Loucy (cell line): Measurements from ENCODE around the gene SFSWAP.

Source experiments
- H2AFZ ChIP-seq: fragments of 200-600 bp; sonication (generic); 2 replicates; pipeline ENCODE4 v1.6.0; 2016; ENCODE audit warnings: antibody characterized with exemption, mild to moderate bottlenecking, low read length, moderate library complexity
- H3F3A ChIP-seq: fragments of 200-600 bp; 2 replicates; pipeline ENCODE4 v1.6.0; 2016; ENCODE audit warnings: antibody characterized with exemption, low read depth, mild to moderate bottlenecking
- H3K27me3 ChIP-seq: fragments of 200-600 bp; sonication (generic); 2 replicates; pipeline ENCODE4 v1.6.1; 2014; ENCODE audit warnings: low read length, mild to moderate bottlenecking; ENCODE audit not compliant: insufficient read depth, poor library complexity, severe bottlenecking
- H3K36me3 ChIP-seq: fragments of 200-600 bp; sonication (generic); 2 replicates; pipeline ENCODE4 v1.6.1; 2016; ENCODE audit warnings: low read length; ENCODE audit not compliant: insufficient read depth
- H3K4me1 ChIP-seq: fragments of 200-600 bp; sonication (generic); 2 replicates; pipeline ENCODE4 v1.5.1; 2014; ENCODE audit warnings: low read length, mild to moderate bottlenecking; ENCODE audit not compliant: insufficient read depth, poor library complexity, severe bottlenecking
- H3K4me2 ChIP-seq: fragments of 200-600 bp; sonication (generic); 2 replicates; pipeline ENCODE4 v1.6.0; 2014; ENCODE audit warnings: antibody characterized with exemption, low read length, low read depth, mild to moderate bottlenecking; ENCODE audit not compliant: poor library complexity, severe bottlenecking
- H3K4me3 ChIP-seq: fragments of 200-600 bp; sonication (generic); 2 replicates; pipeline ENCODE4 v1.5.1; 2014; ENCODE audit warnings: low read length, mild to moderate bottlenecking, mixed read lengths; ENCODE audit not compliant: poor library complexity, severe bottlenecking
- H3K79me2 ChIP-seq: fragments of 200-600 bp; sonication (generic); 2 replicates; pipeline ENCODE4 v1.6.1; 2014; ENCODE audit warnings: low read length; ENCODE audit not compliant: insufficient read depth
- H3K9ac ChIP-seq: fragments of 200-600 bp; sonication (generic); 2 replicates; pipeline ENCODE4 v1.6.0; 2014; ENCODE audit warnings: mild to moderate bottlenecking, low read depth, low read length, moderate library complexity; ENCODE audit not compliant: poor library complexity, severe bottlenecking
- H3K9me2 ChIP-seq: fragments of 200-600 bp; sonication (generic); replicated peaks from 2 replicates; pipeline ENCODE4 v1.6.1; 2016; ENCODE audit warnings: low read depth, low read length, mixed read lengths
- H3K9me3 ChIP-seq: fragments of 200-600 bp; sonication (generic); 2 replicates; pipeline ENCODE4 v1.6.1; 2014; ENCODE audit warnings: mild to moderate bottlenecking, antibody characterized with exemption, low read length, low read depth; ENCODE audit not compliant: insufficient read depth
- H4K20me1 ChIP-seq: fragments of 200-600 bp; sonication (generic); 2 replicates; pipeline ENCODE4 v1.6.0; 2014; ENCODE audit warnings: antibody characterized with exemption, low read length, mild to moderate bottlenecking; ENCODE audit not compliant: insufficient read depth, poor library complexity, severe bottlenecking
- EZH2phosphoT487 ChIP-seq: fragments of 200-600 bp; IDR thresholded peaks from 2 replicates; pipeline ENCODE4 v1.6.1; 2018; ENCODE audit warnings: antibody characterized with exemption, mild to moderate bottlenecking, moderate library complexity, borderline replicate concordance
- TF ChIP-seq, protein P1 (sequence below): fragments of 200-600 bp; sonication (generic); conservative IDR thresholded peaks from 2 replicates; pipeline ENCODE4 v1.5.1; 2014; ENCODE audit warnings: mild to moderate bottlenecking, antibody characterized with exemption, low read length

SFSWAP gene

DNA sequence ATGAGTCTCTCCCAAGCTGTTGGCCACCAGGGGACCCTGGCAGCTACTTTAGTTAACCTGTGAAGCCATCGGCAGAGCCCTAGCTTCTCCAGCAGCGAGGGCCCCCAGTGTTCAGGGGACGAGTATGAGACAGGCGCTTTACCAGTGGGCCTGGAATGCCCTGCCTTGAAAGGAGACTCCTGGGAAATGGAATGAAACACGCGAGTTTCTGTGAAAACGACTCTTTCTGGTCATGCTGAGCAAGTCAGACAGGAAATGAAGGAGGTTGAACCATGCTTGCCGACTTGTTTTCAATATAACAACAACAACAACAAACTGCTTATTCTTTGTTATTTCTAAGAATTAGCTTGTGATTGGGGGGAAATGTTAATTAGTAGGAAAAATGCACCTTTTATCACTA lies 42.9 kb downstream of the SFSWAP start:
- H4K20me1 ChIP-seq = no peaks in the 10 kb centered on the region
- H3F3A ChIP-seq = no peaks in the 10 kb centered on the region
- H2AFZ ChIP-seq = no peak overlapping the region
- H3K36me3 ChIP-seq = peaks cover 85% of the 10 kb centered on the region
- no peaks in the 10 kb centered on the region for H3K27me3 ChIP-seq
- H3K9me2 ChIP-seq = no peaks in the 10 kb centered on the region
- no peak overlapping the region for H3K4me3 ChIP-seq
- H3K4me1 ChIP-seq = no peaks in the 10 kb centered on the region
- no peaks in the 10 kb centered on the region for H3K79me2 ChIP-seq
- no peak overlapping the region for H3K4me2 ChIP-seq
- no peaks in the 10 kb centered on the region for H3K9me3 ChIP-seq
- no peak overlapping the region for H3K9ac ChIP-seq
- TF ChIP-seq EZH2phosphoT487 = no peak
- TF ChIP-seq, protein P1, sequence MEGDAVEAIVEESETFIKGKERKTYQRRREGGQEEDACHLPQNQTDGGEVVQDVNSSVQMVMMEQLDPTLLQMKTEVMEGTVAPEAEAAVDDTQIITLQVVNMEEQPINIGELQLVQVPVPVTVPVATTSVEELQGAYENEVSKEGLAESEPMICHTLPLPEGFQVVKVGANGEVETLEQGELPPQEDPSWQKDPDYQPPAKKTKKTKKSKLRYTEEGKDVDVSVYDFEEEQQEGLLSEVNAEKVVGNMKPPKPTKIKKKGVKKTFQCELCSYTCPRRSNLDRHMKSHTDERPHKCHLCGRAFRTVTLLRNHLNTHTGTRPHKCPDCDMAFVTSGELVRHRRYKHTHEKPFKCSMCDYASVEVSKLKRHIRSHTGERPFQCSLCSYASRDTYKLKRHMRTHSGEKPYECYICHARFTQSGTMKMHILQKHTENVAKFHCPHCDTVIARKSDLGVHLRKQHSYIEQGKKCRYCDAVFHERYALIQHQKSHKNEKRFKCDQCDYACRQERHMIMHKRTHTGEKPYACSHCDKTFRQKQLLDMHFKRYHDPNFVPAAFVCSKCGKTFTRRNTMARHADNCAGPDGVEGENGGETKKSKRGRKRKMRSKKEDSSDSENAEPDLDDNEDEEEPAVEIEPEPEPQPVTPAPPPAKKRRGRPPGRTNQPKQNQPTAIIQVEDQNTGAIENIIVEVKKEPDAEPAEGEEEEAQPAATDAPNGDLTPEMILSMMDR = no peak

DNA sequence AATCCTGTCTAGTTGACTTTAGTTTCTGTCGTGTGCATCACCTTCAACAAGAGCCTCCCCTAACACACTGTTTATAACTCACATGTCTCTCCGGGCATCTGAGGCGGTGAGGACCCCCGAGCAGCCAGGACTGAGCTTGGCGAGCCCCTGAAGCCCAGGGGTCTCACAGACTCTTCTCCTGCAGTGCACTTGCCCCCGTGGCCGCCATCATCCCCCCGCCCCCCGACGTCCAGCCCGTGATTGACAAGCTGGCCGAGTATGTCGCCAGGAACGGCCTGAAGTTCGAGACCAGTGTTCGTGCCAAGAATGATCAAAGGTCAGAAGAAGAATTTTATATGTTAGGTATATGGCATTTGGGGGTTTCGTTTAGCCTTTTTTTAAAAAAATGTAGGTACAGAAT lies 43.3 kb downstream of the SFSWAP start:
- H4K20me1 ChIP-seq = no peaks in the 10 kb centered on the region
- no peaks in the 10 kb centered on the region for H3K9me2 ChIP-seq
- no peak overlapping the region for H3K4me2 ChIP-seq
- peaks cover 84% of the 10 kb centered on the region for H3K36me3 ChIP-seq
- H3K79me2 ChIP-seq = no peaks in the 10 kb centered on the region
- H3K9me3 ChIP-seq = no peaks in the 10 kb centered on the region
- no peaks in the 10 kb centered on the region for H3K4me1 ChIP-seq
- H3K27me3 ChIP-seq = no peaks in the 10 kb centered on the region
- no peaks in the 10 kb centered on the region for H3F3A ChIP-seq
- H2AFZ ChIP-seq = no peak overlapping the region
- H3K4me3 ChIP-seq = no peak overlapping the region
- no peak overlapping the region for H3K9ac ChIP-seq
- TF ChIP-seq, protein P1 = no peak
- TF ChIP-seq EZH2phosphoT487 = no peak

- no peaks in the 10 kb centered on the region for H3K9me2 ChIP-seq
- no peaks in the 10 kb centered on the region for H3F3A ChIP-seq
- TF ChIP-seq, protein P1 = peak; percentile 78
- no peak for TF ChIP-seq EZH2phosphoT487
- no peak overlapping the region for H3K9ac ChIP-seq
- no peak overlapping the region for H3K4me2 ChIP-seq
- no peaks in the 10 kb centered on the region for H3K4me1 ChIP-seq
- H3K4me3 ChIP-seq = no peak overlapping the region
- H3K36me3 ChIP-seq = peaks cover 80% of the 10 kb centered on the region
- no peaks in the 10 kb centered on the region for H3K9me3 ChIP-seq
- H2AFZ ChIP-seq = no peak overlapping the region
- no peaks in the 10 kb centered on the region for H3K27me3 ChIP-seq
- H3K79me2 ChIP-seq = no peaks in the 10 kb centered on the region
- H4K20me1 ChIP-seq = no peaks in the 10 kb centered on the region
Measured at GRCh38 chr12:131755305-131756113, 44.6 kb downstream of the SFSWAP start.
